DOHH2 (cell line): ENCODE data around the gene BRAF.

ENCODE experiments used
- EZH2phosphoT487 ChIP-seq: fragments of 200-600 bp; sonication (generic); IDR thresholded peaks from 2 replicates; pipeline ENCODE4 v1.6.1; 2017; ENCODE audit warnings: borderline replicate concordance, mild to moderate bottlenecking, antibody characterized with exemption, low read length, moderate library complexity, mixed read lengths
- TF ChIP-seq, protein P1 (sequence below): fragments of 200-600 bp; sonication (generic); IDR thresholded peaks from one replicate; pipeline ENCODE4 v1.5.1; 2014; ENCODE audit warnings: antibody characterized with exemption, mild to moderate bottlenecking, low read depth, low read length; ENCODE audit not compliant: poor library complexity, severe bottlenecking

DNA sequence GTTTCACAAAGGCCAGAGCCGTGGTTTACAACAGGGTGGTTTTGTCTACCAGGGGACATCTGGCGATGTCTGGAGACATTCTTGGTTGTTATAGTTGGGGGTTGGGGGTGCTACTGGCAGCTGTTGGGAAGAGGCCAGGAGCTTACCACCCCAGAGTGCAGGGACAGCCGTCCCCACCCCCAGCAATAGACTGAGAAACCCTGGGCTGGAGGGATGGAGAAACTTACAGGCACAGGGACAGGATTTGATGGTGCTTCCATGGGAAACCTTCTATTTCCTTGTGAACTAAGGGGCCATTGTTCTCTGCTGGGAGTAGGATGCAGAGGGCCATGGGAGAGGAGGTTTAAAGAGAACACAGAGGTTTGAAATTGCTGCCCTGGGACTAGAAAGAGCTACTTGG, 241.1 kb downstream of the BRAF start:
- TF ChIP-seq, protein P1, sequence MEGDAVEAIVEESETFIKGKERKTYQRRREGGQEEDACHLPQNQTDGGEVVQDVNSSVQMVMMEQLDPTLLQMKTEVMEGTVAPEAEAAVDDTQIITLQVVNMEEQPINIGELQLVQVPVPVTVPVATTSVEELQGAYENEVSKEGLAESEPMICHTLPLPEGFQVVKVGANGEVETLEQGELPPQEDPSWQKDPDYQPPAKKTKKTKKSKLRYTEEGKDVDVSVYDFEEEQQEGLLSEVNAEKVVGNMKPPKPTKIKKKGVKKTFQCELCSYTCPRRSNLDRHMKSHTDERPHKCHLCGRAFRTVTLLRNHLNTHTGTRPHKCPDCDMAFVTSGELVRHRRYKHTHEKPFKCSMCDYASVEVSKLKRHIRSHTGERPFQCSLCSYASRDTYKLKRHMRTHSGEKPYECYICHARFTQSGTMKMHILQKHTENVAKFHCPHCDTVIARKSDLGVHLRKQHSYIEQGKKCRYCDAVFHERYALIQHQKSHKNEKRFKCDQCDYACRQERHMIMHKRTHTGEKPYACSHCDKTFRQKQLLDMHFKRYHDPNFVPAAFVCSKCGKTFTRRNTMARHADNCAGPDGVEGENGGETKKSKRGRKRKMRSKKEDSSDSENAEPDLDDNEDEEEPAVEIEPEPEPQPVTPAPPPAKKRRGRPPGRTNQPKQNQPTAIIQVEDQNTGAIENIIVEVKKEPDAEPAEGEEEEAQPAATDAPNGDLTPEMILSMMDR: no peak
- no peak for TF ChIP-seq EZH2phosphoT487
